MCF 10A (cell line): Measurements from ENCODE around the gene EPG5. TPM values are rescaled to one million over a fixed set of nuclear protein-coding genes. Genes with fewer than 3 reads are reported as not detected.

Source experiments
- BruUV-seq: library from RNA; stranded (reverse); fragments of 400-500 nt; replicated peaks from 2 replicates; lab custom pipeline; 2021; lab: Mats Ljungman, UMichigan
- CTCF ChIA-PET: fragments of 300-600 bp; sonication (Branson Sonifier 250); formaldehyde crosslinking; extraction: SDS; loops from one replicate; lab custom pipeline; 2021; ENCODE audit warnings: antibody characterized with exemption, inconsistent platforms; lab: Yijun Ruan, JAX
- POLR2A ChIA-PET: fragments of 300-600, 350-650 bp; sonication (Branson Sonifier 250); formaldehyde crosslinking; extraction: SDS; loops from one replicate; lab custom pipeline; 2020; ENCODE audit warnings: antibody characterized with exemption, inconsistent platforms; lab: Yijun Ruan, JAX
- DNase-seq: peaks from one replicate; pipeline ENCODE4 v3.0.0-alpha.2; 2018; ENCODE audit not compliant: unreplicated experiment
- H3K27ac Mint-ChIP-seq: one replicate; pipeline ENCODE4 v1.8.0; 2022; ENCODE audit warnings: mild to moderate bottlenecking, low read depth, mixed read lengths; ENCODE audit not compliant: unreplicated experiment
- H3K27me3 Mint-ChIP-seq: one replicate; pipeline ENCODE4 v1.8.0; 2022; ENCODE audit warnings: mixed read lengths; ENCODE audit not compliant: insufficient read depth, unreplicated experiment
- H3K36me3 Mint-ChIP-seq: one replicate; pipeline ENCODE4 v1.8.0; 2022; ENCODE audit warnings: mild to moderate bottlenecking, moderate library complexity, mixed read lengths; ENCODE audit not compliant: insufficient read depth, unreplicated experiment
- H3K4me1 Mint-ChIP-seq: one replicate; pipeline ENCODE4 v1.8.0; 2022; ENCODE audit warnings: mixed read lengths; ENCODE audit not compliant: insufficient read depth, unreplicated experiment
- H3K4me3 Mint-ChIP-seq: one replicate; pipeline ENCODE4 v1.8.0; 2022; ENCODE audit warnings: mild to moderate bottlenecking, moderate library complexity, mixed read lengths; ENCODE audit not compliant: unreplicated experiment
- H3K9me3 Mint-ChIP-seq: one replicate; pipeline ENCODE4 v1.8.0; 2022; ENCODE audit warnings: mixed read lengths; ENCODE audit not compliant: unreplicated experiment
- CTCF ChIP-seq: fragments of 200-600 bp; IDR thresholded peaks from one replicate; pipeline ENCODE4 v1.8.0; 2022; ENCODE audit warnings: antibody characterized with exemption, mild to moderate bottlenecking; ENCODE audit not compliant: unreplicated experiment
- intact Hi-C: fragments of 100-400 bp; cut with micrococcal nuclease; formaldehyde crosslinking; loops from 2 replicates; pipeline ENCODE4 v1.14.1; 2022
- total RNA-seq: library from RNA; stranded (reverse); gene quantifications from 2 replicates; pipeline ENCODE4 v1.2.3, GENCODE V29; 2022

EPG5 gene
- total RNA-seq, 1 experiment from 2014 or later: 19.4 TPM

GRCh38 chr18:45900623-45901022 is 66.5 kb downstream of the EPG5 start:
- H3K27me3 Mint-ChIP-seq: no peaks in the 10 kb centered on the region
- intact Hi-C loops: no loop called here
- no peak overlapping the region for H3K27ac Mint-ChIP-seq
- H3K36me3 Mint-ChIP-seq: peaks cover 79% of the 10 kb centered on the region
- no peak for DNase-seq
- no TSS peak for BruUV-seq
- CTCF ChIA-PET: interaction anchor here (0.5 to 1.3 kb wide), 6 partner anchors 10 to 236 kb away, joined by 3 to 7 read pairs (median 5); no protein-coding TSS in a partner anchor
- no peaks in the 10 kb centered on the region for H3K4me1 Mint-ChIP-seq
- POLR2A ChIA-PET: interaction anchor here (0.7 to 1.3 kb wide), 2 partner anchors 54 to 213 kb away, joined by 3 to 4 read pairs; no protein-coding TSS in a partner anchor
- H3K4me3 Mint-ChIP-seq: no peak overlapping the region
- H3K9me3 Mint-ChIP-seq: no peaks in the 10 kb centered on the region
- no peak for TF ChIP-seq CTCF

GRCh38 chr18:45896991-45897390 is 70.1 kb downstream of the EPG5 start:
- ChIA-PET POLR2A (interaction anchor here (0.7 kb wide), 1 partner anchor 204 kb away, joined by 5 read pairs; no protein-coding TSS in a partner anchor), CTCF (interaction anchor here (1.1 to 1.3 kb wide), 2 partner anchors 13 to 207 kb away, joined by 3 read pairs; no protein-coding TSS in a partner anchor)
- peaks cover 54% of the 10 kb centered on the region for H3K36me3 Mint-ChIP-seq
- TF ChIP-seq CTCF: no peak
- H3K9me3 Mint-ChIP-seq: no peaks in the 10 kb centered on the region
- no peak overlapping the region for H3K27ac Mint-ChIP-seq
- DNase-seq: no peak
- no peaks in the 10 kb centered on the region for H3K4me1 Mint-ChIP-seq
- H3K4me3 Mint-ChIP-seq: no peak overlapping the region
- no peaks in the 10 kb centered on the region for H3K27me3 Mint-ChIP-seq
- no TSS peak for BruUV-seq
- intact Hi-C loops: no loop called here

GRCh38 chr18:45896452-45896851 is 70.7 kb downstream of the EPG5 start:
- H3K9me3 Mint-ChIP-seq: no peaks in the 10 kb centered on the region
- CTCF ChIA-PET: interaction anchor here (1.1 to 1.3 kb wide), 2 partner anchors 14 to 206 kb away, joined by 3 read pairs; no protein-coding TSS in a partner anchor
- no peaks in the 10 kb centered on the region for H3K4me1 Mint-ChIP-seq
- peaks cover 54% of the 10 kb centered on the region for H3K36me3 Mint-ChIP-seq
- no peak overlapping the region for H3K27ac Mint-ChIP-seq
- intact Hi-C loops: no loop called here
- POLR2A ChIA-PET: interaction anchor here (0.7 kb wide), 2 partner anchors 9 to 204 kb away, joined by 3 to 5 read pairs; no protein-coding TSS in a partner anchor
- no peak for DNase-seq
- BruUV-seq: no TSS peak
- H3K27me3 Mint-ChIP-seq: no peaks in the 10 kb centered on the region
- no peak overlapping the region for H3K4me3 Mint-ChIP-seq
- TF ChIP-seq CTCF: no peak

- Mint-ChIP-seq H3K36me3 (peaks cover 48% of the 10 kb centered on the region), H3K27me3 (no peaks in the 10 kb centered on the region), H3K4me1 (no peaks in the 10 kb centered on the region), H3K27ac (no peak overlapping the region), H3K9me3 (no peaks in the 10 kb centered on the region), H3K4me3 (no peak overlapping the region)
- no TSS peak for BruUV-seq
- ChIA-PET POLR2A (no interaction called here), CTCF (interaction anchor here (1.1 to 1.7 kb wide), 2 partner anchors 15 to 16 kb away, joined by 3 to 5 read pairs; no protein-coding TSS in a partner anchor)
- DNase-seq: no peak
- TF ChIP-seq CTCF: no peak
- intact Hi-C loops: no loop called here
These were observed 71.8 kb downstream of the EPG5 start for GRCh38 chr18:45895339-45895738.
